LoVo (cell line): ENCODE measurements around the gene INMT.

Source experiments
- DNase-seq: peaks from one replicate; pipeline ENCODE4 v3.0.0-alpha.2; 2016; ENCODE audit warnings: low spot score

The INMT gene

DNA sequence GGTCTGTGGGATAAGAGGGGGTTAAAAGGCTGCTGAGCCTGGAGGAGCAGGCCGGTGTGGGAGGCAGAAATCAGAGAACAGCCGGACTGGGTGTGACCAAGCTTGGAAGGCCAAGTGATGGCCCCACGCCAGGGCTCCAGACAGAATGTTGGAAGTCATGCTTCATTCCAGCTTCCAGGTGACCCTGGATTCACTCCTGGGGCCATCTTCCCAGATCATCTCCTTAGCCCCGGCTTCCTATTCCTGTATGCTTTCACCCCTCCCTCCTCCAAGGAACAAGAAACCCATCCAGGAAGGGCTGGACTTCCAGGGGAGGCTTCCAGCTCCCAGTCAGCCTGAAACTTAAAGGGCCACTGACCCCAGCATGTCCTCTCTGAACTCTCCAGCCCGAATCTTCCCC is 1.0 kb downstream of the INMT start:
- no peak for DNase-seq

DNA sequence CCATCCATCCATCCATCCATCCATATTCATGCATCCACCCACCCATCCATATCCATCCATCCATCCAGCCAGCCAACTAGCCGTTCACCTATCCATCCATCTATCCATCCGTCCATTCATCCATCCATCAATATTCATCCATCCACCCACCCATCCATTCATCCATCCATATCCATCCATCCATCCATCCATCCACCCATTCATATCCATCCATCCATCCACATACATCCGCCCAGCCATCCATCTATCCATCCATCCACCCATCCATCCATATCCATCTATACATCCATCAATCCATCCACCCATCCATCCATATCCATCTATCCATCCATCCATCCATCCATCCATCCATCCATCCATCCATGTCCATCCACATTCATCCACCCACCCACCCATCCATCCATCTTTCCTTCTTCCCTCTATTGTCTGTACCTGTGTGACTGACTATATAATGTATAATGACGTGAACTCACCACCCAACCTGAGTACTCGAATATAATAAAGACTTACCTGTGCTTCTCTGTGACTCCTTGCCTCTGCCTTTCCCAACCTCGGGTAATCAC is 2.5 kb downstream of the INMT start:
- DNase-seq: no peak

DNA sequence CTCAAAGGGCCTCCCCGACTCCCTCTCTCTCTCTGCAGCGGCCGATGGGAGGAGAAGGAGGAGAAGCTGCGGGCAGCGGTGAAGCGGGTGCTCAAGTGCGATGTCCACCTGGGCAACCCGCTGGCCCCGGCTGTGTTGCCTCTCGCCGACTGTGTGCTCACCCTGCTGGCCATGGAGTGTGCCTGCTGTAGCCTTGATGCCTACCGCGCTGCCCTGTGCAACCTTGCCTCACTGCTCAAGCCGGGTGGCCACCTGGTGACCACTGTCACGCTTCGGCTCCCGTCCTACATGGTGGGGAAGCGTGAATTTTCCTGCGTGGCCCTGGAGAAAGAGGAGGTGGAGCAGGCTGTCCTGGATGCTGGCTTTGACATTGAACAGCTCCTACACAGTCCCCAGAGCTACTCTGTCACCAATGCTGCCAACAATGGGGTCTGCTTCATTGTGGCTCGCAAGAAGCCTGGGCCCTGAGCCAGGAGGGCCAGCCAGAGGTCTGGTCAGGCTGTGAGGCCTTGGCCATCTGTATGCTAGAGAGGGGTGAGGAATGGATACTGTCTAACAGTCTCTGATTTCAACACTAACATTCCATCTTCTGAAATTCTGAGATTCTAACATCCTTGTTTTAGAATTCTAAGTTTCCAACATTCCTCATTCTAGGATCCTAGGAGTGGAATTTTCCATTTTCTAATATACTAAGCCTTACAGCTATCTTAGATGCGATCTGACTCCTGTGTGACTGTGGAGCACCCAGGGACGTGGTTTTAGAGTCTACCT is 3.6 kb downstream of the INMT start:
- no peak for DNase-seq

DNA sequence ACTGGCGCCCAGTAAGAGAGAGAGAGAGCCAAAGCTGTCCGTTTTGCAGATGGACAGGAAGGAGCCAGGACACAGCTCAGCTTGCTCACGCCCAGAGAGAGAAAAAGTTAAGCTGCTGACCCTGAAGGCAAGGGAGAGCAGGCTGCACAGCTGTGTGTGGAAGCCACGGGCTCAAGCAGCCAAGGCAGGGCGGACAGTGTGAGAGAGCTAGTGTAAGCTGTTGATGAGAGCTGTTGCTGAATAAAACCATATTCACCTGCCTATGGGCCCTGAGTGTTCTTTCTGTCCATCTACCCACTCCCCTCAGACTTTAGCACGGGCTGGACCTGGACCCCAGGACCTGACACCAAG is 5.4 kb downstream of the INMT start:
- DNase-seq: no peak

DNA sequence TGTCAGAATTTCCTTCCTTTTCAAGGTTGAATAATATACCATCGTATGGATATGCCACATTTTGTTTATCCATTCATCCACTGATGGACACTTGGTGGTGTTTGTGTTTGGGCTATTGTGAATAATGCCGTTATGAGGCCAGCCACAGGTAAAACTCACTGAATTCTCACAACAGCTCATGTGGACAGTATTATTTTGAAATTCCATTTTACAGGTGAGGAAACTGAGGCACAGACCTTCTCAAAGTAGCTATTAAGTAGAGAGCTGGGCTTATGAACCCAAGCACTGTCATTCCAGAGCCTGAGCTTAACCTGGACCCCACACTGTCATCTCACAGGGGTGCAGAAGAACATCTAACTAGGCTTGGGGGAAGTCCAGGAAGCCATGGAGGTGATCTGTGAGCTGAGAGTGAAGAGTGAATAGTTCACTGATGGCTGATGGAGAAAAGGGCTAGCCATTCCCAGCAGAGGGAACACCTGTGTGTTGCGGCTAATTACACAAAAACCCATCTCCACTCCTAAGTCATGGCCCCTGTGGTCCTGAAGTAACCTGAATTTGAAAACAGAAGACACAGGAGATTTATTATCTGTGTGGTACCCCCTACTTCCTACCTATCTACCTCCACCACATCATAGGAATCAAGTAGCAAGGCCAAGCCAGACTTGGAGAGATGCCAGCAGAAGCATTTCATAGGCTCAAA is 8.7 kb downstream of the INMT start:
- no peak for DNase-seq

DNA sequence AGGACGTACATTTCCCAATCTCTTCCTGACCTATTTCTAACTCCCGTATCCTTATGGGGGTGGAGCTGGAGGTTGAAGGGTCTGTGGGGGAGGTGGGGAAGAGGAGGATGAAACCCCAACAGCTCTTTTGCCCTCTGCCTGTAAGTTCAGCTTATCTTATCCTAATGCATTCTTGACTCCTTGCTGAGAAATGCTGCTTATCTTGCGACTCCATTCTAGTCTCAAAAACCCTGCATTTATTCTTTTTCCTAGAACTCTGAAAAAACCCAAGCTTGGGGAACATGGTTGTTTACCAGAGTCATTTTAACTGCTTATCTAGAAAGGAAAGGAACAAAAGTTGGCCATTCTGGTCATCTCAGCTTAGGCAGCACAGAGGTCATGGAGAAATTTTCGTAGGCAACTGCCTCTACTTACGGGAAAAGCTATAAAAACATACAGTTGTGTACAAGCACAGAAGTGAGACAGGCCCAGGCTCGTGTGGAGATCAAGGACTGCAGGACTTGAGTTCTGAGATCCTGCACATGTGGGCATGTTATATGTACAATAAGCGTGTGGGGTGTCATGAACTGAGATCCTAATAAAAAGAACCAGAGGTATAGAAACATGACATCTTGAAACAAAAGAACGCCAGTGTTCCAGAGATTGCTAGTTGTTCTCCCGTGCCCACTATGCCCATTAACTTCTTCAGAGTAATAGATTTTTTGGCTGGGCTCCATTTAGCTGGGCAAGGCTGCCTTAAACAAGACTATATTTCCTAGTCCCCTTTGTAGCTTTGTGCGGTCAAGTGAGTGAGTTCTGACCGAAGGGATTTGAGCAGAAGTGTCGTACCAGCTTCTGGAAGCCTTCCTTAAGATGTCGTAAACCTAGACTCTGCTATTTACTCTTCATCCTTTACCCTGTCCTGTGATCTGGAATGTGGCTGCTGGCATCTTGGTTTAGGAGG is 9.6 kb downstream of the INMT start:
- no peak for DNase-seq

DNA sequence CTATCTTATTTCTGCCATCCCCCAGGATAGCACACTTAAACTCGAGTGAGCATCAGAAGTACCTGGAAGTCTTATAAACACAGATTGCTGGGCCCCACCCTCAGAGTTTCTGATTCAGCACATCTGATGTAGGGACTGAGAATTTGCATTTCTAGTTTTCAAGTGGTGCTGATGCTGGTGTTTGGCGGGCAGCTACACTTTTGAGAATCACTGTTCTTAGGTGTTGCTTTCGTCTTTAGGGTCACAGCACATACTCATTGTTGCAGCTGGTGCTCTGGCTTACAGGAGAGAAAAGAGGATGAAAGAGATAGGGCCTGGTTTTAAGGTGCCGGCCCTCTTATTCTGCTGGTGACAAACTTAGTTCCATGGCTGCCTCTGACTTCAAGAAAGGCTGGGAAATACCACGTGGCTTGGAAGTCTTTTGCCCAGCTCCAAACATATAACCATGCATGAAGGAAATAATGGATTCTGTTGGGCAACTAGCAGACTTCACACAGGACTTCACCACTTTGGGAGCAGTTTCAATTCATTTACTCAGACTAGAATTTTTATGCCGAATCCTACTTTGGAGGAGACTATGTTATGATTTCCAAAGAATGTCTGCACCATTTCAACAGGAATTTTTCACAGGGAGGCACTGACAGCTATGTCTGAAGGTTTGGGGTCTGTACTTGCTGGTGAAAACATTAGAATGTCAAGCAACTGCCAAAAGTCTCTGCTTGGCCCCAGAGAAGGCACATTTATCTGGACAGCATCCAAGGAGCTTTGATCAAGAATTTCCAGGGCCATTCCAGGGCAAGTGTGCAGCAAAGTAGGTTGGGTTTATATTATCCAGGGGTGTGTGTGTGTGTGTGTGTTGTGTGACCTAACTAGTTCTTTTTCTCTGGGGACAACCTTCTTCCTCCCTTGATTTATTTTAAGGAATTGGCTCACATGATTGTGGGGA is 12.4 kb downstream of the INMT start:
- no peak for DNase-seq

DNA sequence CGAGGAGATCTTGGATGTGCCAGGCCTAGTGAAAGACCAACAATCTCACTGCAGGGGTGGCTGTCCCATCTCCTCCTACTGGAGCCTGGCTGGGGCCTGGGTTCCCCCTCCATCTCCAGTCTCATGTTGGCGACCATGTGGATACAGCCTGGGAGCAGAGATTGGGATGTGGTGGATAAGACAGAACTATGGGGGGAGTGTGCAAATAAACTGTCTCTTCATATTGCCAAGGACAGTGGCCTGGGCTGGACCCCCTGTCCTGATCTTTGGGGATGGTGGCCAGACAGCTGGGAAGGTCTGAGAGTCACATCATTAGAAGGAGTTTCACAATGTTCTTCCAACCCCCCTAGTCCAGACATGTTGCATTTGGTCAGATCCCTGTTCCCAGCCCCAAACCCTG is 13.5 kb downstream of the INMT start:
- no peak for DNase-seq

DNA sequence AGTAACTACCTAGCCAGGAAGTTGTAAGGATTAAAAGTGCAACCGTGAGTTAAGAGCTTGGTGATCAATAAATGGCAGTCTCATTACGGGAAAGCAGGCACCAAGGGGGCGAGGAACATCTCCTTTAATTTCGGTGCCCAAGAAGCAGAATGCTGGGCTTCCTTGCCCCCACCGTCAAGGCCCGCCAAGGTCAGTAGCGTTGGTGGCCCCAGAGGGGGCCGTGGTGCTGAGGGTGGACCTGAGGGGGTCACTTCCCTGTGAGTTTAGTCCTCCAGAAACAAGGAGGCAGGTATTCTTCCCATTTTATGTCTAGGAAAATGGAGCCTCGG is 18.9 kb downstream of the INMT start:
- DNase-seq: no peak

DNA sequence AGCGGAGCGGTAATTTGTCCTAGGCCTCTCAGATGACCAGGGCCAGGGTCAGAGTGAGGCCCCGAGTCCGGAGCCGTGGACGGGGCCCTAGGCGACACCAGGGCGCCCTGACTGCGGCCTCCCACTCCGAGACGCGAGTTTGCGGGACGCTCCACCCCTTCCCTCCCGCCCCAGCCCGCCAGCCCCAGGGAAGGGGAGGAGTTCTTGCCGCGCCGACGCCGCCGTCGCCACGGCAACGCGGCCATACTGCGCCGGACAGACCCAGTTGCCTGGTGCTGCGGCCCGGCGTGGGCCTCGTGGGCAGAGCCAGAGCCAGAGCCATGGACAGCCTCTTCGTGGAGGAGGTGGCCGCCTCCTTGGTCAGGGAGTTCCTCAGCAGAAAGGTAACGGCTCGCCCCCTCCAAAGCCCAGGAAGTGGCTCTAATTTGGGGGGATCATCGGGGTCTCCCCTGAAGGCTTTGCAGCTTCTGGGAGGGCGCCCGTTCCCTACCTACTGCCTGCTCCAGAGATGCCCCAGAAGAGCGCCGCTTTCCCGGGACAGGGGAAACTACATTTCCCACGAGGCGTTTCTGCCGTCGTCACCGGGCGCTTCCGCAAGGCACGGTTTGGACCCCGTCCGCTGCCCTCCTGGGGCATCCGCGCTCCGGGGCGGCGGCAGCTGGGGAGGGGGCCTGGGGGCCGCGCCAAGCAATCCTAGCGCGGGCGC is 19.4 kb downstream of the INMT start, which contains the start of gene MINDY4:
MINDY4 (plus strand) TSS at position 244 of the 706 bp plus-strand sequence; CDS start at position 321, 77 bp downstream.
- DNase-seq: peak; percentile 74

DNA sequence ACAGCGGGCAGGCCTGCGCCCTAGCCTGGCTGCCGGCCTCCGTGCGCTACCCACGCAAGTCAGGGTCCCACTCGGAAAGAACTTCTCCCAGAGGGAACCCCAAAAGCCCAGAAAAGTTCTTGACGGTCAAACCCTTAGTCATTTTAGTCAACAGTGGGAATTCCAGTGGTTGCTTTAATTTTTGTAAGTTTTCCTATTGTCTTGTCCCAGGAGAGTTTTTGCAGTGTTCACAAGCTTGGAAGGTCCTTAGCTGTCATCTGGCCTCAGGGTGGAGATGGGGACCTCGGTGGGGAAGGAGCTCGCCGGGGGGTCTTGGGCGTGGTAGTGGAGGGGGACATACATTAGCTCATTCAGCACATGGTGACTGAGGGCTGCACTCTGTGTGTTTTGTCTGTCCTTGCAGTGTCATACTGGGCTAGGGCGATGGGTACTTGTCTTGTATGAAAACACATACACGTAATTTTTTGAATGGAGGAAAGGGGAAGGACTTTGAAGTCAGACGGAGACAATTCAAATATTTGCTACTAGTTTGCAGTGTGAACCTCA is 20.0 kb downstream of the INMT start:
- DNase-seq: peak; percentile 11

DNA sequence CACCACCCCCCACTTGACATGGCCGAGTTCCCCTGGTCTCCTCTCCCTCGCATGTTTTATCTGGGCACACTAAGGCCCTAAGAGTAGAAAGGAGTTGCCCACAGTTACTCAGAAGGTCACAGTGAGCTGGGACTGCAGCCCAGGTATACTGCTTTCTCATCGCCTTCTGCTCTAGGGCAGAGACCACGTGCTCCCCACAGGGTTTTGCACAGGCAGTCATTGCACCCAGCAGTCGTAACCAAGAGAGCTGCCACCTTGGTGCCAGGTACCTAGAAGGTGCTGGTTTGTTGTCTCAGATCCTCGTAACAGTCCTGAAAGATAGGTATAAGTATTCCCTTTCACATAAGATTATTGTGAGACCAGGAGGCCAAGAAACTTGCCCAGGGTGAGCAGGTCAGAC is 21.0 kb downstream of the INMT start:
- DNase-seq: no peak

DNA sequence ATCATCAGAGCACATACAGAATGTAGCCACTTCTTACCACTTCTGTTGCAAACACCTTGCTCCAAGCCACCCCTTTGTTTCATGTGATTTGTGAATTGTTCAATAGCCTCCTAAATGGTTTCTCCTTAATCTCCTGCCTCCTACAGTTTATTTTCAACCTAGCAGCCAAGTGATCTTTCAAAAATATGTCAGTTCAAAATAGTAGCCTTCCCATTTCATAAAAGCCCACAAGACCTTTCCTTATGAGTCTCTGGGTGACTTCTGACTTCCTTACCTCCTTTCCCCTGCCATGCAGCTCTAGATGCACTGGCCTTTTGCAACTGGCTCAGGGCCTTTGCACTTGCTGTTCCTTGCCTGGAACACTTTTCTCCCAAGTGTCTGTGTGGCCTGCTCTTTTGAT is 24.1 kb downstream of the INMT start:
- DNase-seq: no peak

DNA sequence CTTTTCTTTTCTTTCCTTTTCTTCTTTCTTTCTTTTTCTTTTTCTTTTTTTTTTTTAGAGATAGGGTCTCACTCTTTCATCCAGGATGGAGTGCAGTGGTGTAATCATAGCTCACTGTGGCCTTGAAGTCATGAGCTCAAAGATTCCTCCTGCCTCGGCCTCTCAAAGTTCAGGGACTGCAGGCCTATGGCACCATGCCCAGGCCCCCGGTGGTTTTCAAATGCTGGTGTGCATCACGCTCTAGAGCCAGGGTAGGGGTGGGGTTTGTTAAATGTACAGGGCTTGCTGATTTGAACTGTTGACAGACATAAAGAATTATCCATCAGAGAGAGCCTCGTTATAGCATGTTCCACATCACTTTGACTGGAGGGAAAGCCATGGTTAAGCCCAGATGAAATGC is 25.0 kb downstream of the INMT start:
- DNase-seq: no peak

DNA sequence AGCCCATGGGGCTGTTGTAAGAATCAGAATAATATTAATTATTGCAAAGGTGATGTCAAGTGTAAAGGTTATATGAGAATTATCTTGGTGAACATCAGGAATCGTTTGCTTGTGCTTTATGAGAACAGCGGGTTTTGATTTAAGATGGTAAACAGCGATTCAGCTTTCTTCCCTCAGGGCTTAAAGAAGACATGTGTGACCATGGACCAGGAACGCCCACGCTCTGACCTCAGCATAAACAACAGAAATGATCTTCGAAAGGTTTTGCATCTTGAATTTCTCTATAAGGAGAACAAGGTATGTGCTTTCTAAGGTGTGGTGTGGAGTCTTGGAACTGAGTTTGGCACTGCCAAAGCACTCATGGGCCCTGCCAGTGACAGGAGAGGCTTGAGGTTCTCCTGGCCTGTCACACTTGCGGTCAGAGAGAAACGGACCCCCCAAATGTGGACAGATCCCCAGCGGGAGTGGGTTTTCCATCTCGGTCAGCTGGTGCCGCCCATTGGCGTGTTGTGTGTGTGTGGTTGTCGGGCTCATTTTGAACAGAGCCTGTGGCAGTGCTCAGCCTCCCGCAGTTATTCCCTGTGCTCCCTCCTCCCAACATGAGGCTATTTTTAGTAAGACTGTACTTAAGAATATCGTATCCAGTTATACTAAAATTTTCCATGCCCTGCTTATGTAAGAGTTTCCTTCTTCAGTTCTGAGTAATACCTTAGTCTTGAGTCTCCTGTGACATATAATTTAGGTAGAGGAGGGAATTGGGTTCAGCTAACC is 26.5 kb downstream of the INMT start:
- no peak for DNase-seq

DNA sequence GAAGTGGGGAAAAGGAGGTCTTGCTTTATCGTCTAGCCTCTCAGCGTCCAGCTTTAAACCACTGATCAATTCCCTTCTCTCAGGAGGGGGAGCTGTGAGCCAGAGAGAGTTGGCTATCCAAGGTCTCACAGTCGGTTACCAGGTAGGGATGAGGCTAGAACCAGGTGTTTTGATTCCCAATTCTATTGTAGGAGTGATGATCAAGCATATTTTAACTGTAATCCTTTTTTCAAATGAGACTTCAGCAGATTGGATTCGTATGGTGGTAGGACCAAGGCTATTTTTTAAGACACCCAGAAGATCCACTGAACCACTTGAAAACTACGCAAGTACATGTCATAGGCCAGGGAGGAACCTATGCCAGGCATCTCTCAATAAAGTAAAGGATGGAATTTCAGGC is 27.6 kb downstream of the INMT start:
- no peak for DNase-seq

DNA sequence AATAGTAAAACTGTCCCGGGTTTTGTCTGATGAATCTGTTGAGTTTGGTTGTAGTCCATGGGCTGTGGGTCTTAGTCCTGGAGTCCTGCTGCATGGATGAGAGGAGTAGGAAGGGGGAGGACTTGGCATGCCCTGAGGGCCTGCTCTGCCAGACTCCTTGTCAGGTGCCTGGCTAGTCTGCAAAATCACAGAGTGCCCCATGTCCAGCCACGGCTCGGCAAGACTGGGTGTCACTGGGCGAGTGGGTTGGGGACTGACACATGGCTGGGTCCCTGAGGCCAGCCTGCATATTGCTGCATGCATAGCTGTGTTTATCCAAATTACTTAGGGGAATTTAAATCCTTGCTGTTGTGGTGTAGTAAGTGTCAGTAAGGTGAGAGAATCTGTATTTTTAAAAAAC is 29.0 kb downstream of the INMT start:
- no peak for DNase-seq

DNA sequence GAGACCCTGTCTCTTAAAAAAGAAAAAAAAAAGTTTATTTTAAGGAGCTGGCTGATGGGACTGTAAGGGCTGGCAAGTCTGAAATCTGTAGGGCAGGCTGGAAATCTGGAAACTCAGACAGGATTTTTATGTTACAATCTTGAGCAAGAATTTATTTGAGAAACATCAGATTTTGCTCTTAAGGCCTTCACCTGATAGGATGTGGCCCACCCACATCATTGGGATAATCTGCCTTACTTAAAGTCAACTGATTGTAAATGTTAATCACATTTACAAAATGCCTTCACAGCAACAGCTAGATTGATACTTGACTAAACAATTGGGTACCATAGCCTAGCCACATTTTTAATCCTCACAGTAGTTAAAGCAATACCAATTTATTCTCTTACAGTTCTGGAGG is 30.8 kb downstream of the INMT start:
- no peak for DNase-seq

DNA sequence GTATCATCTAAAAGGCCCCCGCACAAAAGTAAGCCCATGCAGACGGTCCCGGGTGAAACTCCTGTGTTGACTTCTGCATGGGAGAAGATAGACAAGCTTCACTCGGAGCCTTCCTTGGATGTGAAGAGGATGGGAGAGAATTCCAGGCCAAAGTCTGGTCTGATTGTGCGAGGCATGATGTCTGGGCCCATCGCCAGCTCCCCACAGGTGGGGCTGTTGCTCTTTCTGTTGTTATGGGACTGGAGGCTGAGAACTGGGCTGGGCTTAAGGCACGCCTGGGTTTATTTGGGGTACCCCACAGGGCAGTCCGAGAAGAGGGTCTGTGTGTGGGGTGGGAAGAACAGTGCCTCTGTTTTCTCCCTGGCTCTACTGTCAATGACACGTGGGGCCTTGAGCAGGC is 33.9 kb downstream of the INMT start:
- DNase-seq: no peak

DNA sequence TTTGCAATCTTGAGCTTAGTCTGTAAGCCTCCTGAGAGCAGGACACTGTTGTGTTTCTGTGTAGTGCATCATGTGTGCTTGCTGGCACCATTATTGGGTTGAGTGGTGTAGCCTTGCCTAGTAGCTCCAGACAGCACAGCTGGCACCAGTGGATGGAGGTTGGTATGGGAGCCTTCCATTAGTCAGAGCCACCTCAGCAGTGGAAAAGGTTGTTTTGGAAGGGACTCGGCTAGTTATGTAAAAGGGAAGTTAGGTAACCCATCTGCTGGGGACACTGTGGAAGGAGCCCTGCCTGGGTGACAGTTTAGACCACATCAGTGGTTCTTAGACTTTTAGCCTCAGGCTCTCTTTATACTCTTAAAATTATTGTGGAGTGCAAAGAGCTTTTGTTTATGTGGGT is 35.6 kb downstream of the INMT start:
- no peak for DNase-seq
